Measurements from ENCODE around the gene TNRC6B. TPM values are rescaled to one million over a fixed set of nuclear protein-coding genes. Genes with fewer than 3 reads are reported as not detected.
A peak's percentile ranks its signal among the peaks of the same experiment; 100 is the strongest.

Gene TNRC6B
- polyA plus RNA-seq, 1 donor (not counting 4 experiments of a cell fraction or from before 2014, with no cell fraction given): 5.6 TPM

- Histone ChIP-seq H2AFZ (ENCODE audit: control insufficient read depth, low read length) (no peak overlapping the region), H3K27me3 (ENCODE audit: control insufficient read depth, extremely low read depth, insufficient read depth, low read length) (no peaks in the 10 kb centered on the region), H3K9me1 (ENCODE audit: control insufficient read depth, extremely low read depth, insufficient read depth, low read length) (no peaks in the 10 kb centered on the region), H3K4me2 (ENCODE audit: control insufficient read depth, extremely low read depth, insufficient read depth, low read depth, low read length) (no peak overlapping the region), H3K27ac (ENCODE audit: control insufficient read depth, insufficient read depth, low read length) (no peak overlapping the region), H4K20me1 (ENCODE audit: control insufficient read depth, extremely low read depth, insufficient read depth, low read length) (no peaks in the 10 kb centered on the region), H3K9ac (ENCODE audit: control insufficient read depth, extremely low read depth, insufficient read depth, low read length) (no peak overlapping the region), H3K4me1 (ENCODE audit: control insufficient read depth, extremely low read depth, insufficient read depth, low read length) (peaks cover 14% of the 10 kb centered on the region), H3K9me3 (ENCODE audit: control insufficient read depth, low read depth, low read length) (no peaks in the 10 kb centered on the region), H3K4me3 (ENCODE audit: control insufficient read depth in 2 of 3, extremely low read depth in 1 of 3, insufficient read depth in 2 of 3, low read depth in 1 of 3, low read length in 3 of 3) (no peak overlapping the region), H3K79me2 (ENCODE audit: control insufficient read depth, insufficient read depth, low read length) (peaks cover 28% of the 10 kb centered on the region), H3K36me3 (ENCODE audit: control insufficient read depth in 2 of 2, extremely low read depth in 1 of 2, insufficient read depth in 2 of 2, low read length in 2 of 2) (peaks cover 0 to 2% of the 10 kb centered on the region in 2 experiments)
- dilution Hi-C loops (cut with MboI; ENCODE audit: extremely low pct_ligation_motif_present, low sequenced_read_pairs): no loop called here
- FAIRE-seq: no peak
- no peak for TF ChIP-seq EZH2 (IDR thresholded peaks at IDR 0.05; ENCODE audit: low read length)
- no peak for TF ChIP-seq CTCF (optimal IDR thresholded peaks at IDR 0.05 in 1 of 3, IDR thresholded peaks at IDR 0.05 in 1 of 3, conservative IDR thresholded peaks at IDR 0.05 in 1 of 3; ENCODE audit: extremely low read depth in 1 of 3, insufficient read depth in 2 of 3, low read length in 3 of 3)
- DNase-seq (ENCODE audit: low read depth, low spot score): no peak
Observed at GRCh38 chr22:40210818-40211217, 33.1 kb downstream of the TNRC6B start.

GRCh38 chr22:40211476-40212054 is 33.8 kb downstream of the TNRC6B start:
- H3K4me3 ChIP-seq (ENCODE audit: control insufficient read depth in 2 of 3, extremely low read depth in 1 of 3, insufficient read depth in 2 of 3, low read depth in 1 of 3, low read length in 3 of 3): no peak overlapping the region
- TF ChIP-seq CTCF (optimal IDR thresholded peaks at IDR 0.05 in 1 of 3, IDR thresholded peaks at IDR 0.05 in 1 of 3, conservative IDR thresholded peaks at IDR 0.05 in 1 of 3; ENCODE audit: extremely low read depth in 1 of 3, insufficient read depth in 2 of 3, low read length in 3 of 3) (no peak), EZH2 (IDR thresholded peaks at IDR 0.05; ENCODE audit: low read length) (no peak)
- dilution Hi-C loops (cut with MboI; ENCODE audit: extremely low pct_ligation_motif_present, low sequenced_read_pairs): no loop called here
- no peak overlapping the region for H3K27ac ChIP-seq (ENCODE audit: control insufficient read depth, insufficient read depth, low read length)
- H4K20me1 ChIP-seq (ENCODE audit: control insufficient read depth, extremely low read depth, insufficient read depth, low read length): no peaks in the 10 kb centered on the region
- H3K27me3 ChIP-seq (ENCODE audit: control insufficient read depth, extremely low read depth, insufficient read depth, low read length): no peaks in the 10 kb centered on the region
- H3K36me3 ChIP-seq (ENCODE audit: control insufficient read depth in 2 of 2, extremely low read depth in 1 of 2, insufficient read depth in 2 of 2, low read length in 2 of 2): peaks cover 0 to 2% of the 10 kb centered on the region in 2 experiments
- no peak for DNase-seq (ENCODE audit: low read depth, low spot score)
- peaks cover 30% of the 10 kb centered on the region for H3K79me2 ChIP-seq (ENCODE audit: control insufficient read depth, insufficient read depth, low read length)
- H2AFZ ChIP-seq (ENCODE audit: control insufficient read depth, low read length): no peak overlapping the region
- H3K9me3 ChIP-seq (ENCODE audit: control insufficient read depth, low read depth, low read length): no peaks in the 10 kb centered on the region
- no peak overlapping the region for H3K9ac ChIP-seq (ENCODE audit: control insufficient read depth, extremely low read depth, insufficient read depth, low read length)
- no peak for FAIRE-seq
- no peaks in the 10 kb centered on the region for H3K9me1 ChIP-seq (ENCODE audit: control insufficient read depth, extremely low read depth, insufficient read depth, low read length)
- peaks cover 14% of the 10 kb centered on the region for H3K4me1 ChIP-seq (ENCODE audit: control insufficient read depth, extremely low read depth, insufficient read depth, low read length)
- H3K4me2 ChIP-seq (ENCODE audit: control insufficient read depth, extremely low read depth, insufficient read depth, low read depth, low read length): peak overlapping the region; percentile 31

Measured in keratinocyte (primary cell).